ENCODE data around the gene CLK2. TPM values are rescaled to one million over a fixed set of nuclear protein-coding genes. Genes with fewer than 3 reads are reported as not detected.
A peak's percentile ranks its signal among the peaks of the same experiment; 100 is the strongest.

The CLK2 gene
- total and polyA plus RNA-seq, 9 of the 15 experiments (the other 6 are each of a cell fraction or from before 2014, with no cell fraction given): 13.5 to 81.4 (median 39.6) TPM

DNA sequence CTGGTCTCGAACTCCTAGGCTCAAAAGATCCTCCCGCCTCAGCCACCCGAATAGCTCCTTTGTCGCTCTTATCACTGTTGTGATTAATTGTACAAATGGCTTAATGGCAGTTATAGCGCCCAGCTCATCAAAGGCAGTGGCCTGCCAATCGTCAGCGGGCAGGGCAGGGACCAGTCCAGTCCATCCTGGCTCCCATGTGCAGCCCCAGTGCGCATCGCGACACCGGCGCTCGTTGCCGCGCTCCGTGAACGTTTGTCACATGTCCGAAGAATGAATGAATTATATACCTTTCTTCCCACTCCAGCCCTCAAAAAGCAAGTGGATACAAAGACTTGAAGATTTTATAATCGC, 46.4 kb downstream of the CLK2 start (continued):
- TF ChIP-seq ZNF589 (CRISPR knock-in tag; IDR thresholded peaks at IDR 0.05; ENCODE audit: low read depth) (peak; percentile 82; the same call in 1 of the 2 replicates), HDAC1 (IDR thresholded peaks at IDR 0.05) (peak; percentile 17 to 72; a peak in 1 of 4 replicates), ZNF431 (CRISPR knock-in tag; IDR thresholded peaks at IDR 0.05) (peak; percentile 19; the same call in 1 of the 2 replicates), FOSL1 (tag; conservative IDR thresholded peaks at IDR 0.05) (0 out of 2 replicates have a peak, but pooled peaks have one; percentile 48), ZNF324 (CRISPR knock-in tag; IDR thresholded peaks at IDR 0.05) (no peak), FOXK2 (conservative IDR thresholded peaks at IDR 0.05 in 1 of 2, IDR thresholded peaks at IDR 0.05 in 1 of 2; ENCODE audit: low read depth in 2 of 2) (peak; percentile 3 to 12; a peak in 2 of 4 replicates), TRIM24 (IDR thresholded peaks at IDR 0.05) (0 out of 4 replicates have a peak, but pooled peaks of 1 of the 2 experiments have one; percentile 4), POLR2G (IDR thresholded peaks at IDR 0.05; ENCODE audit: low read depth, low read length) (0 out of 2 replicates have a peak, but pooled peaks have one; percentile 68)
- TF ChIP-seq, protein P1, sequence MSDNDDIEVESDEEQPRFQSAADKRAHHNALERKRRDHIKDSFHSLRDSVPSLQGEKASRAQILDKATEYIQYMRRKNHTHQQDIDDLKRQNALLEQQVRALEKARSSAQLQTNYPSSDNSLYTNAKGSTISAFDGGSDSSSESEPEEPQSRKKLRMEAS (CRISPR knock-in tag; IDR thresholded peaks at IDR 0.05): peak; percentile 83
- TF ChIP-seq, protein P2, sequence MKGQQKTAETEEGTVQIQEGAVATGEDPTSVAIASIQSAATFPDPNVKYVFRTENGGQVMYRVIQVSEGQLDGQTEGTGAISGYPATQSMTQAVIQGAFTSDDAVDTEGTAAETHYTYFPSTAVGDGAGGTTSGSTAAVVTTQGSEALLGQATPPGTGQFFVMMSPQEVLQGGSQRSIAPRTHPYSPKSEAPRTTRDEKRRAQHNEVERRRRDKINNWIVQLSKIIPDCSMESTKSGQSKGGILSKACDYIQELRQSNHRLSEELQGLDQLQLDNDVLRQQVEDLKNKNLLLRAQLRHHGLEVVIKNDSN (CRISPR knock-in tag; IDR thresholded peaks at IDR 0.05): peak; percentile 67
- TF ChIP-seq, protein P3, sequence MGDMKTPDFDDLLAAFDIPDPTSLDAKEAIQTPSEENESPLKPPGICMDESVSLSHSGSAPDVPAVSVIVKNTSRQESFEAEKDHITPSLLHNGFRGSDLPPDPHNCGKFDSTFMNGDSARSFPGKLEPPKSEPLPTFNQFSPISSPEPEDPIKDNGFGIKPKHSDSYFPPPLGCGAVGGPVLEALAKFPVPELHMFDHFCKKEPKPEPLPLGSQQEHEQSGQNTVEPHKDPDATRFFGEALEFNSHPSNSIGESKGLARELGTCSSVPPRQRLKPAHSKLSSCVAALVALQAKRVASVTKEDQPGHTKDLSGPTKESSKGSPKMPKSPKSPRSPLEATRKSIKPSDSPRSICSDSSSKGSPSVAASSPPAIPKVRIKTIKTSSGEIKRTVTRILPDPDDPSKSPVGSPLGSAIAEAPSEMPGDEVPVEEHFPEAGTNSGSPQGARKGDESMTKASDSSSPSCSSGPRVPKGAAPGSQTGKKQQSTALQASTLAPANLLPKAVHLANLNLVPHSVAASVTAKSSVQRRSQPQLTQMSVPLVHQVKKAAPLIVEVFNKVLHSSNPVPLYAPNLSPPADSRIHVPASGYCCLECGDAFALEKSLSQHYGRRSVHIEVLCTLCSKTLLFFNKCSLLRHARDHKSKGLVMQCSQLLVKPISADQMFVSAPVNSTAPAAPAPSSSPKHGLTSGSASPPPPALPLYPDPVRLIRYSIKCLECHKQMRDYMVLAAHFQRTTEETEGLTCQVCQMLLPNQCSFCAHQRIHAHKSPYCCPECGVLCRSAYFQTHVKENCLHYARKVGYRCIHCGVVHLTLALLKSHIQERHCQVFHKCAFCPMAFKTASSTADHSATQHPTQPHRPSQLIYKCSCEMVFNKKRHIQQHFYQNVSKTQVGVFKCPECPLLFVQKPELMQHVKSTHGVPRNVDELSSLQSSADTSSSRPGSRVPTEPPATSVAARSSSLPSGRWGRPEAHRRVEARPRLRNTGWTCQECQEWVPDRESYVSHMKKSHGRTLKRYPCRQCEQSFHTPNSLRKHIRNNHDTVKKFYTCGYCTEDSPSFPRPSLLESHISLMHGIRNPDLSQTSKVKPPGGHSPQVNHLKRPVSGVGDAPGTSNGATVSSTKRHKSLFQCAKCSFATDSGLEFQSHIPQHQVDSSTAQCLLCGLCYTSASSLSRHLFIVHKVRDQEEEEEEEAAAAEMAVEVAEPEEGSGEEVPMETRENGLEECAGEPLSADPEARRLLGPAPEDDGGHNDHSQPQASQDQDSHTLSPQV (IDR thresholded peaks at IDR 0.05): peak; percentile 56; the same call in 1 of the 2 replicates
- TF ChIP-seq, protein P4, sequence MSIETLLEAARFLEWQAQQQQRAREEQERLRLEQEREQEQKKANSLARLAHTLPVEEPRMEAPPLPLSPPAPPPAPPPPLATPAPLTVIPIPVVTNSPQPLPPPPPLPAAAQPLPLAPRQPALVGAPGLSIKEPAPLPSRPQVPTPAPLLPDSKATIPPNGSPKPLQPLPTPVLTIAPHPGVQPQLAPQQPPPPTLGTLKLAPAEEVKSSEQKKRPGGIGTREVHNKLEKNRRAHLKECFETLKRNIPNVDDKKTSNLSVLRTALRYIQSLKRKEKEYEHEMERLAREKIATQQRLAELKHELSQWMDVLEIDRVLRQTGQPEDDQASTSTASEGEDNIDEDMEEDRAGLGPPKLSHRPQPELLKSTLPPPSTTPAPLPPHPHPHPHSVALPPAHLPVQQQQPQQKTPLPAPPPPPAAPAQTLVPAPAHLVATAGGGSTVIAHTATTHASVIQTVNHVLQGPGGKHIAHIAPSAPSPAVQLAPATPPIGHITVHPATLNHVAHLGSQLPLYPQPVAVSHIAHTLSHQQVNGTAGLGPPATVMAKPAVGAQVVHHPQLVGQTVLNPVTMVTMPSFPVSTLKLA (conservative IDR thresholded peaks at IDR 0.05): peak in 1 of 2 experiments; percentile 82; a peak in 3 of 4 replicates
- TF ChIP-seq, protein P5, sequence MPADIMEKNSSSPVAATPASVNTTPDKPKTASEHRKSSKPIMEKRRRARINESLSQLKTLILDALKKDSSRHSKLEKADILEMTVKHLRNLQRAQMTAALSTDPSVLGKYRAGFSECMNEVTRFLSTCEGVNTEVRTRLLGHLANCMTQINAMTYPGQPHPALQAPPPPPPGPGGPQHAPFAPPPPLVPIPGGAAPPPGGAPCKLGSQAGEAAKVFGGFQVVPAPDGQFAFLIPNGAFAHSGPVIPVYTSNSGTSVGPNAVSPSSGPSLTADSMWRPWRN (IDR thresholded peaks at IDR 0.05; ENCODE audit: low read depth): no peak
